ENCODE data around the gene NXN.

The NXN gene

DNA sequence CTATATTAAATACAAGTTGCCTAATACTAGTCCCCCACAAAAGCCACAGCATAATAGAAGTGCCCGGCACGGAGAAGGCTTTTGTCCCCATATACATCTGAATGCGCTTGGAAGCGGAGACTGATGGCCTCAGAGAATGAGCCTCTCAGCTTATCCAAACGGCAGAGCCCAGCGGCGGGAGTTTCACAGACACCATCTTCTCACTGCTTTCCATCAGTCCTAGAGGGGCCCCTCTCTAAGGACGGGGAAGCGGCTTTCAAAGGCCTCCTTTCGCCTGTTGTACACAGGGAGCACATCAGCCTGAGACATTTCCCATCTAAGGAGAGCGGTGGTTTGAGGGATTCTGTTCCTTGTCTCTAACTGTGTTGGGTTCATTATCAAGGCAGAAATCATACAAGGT lies 16.9 kb downstream of the NXN start:
- 42% methylated on average over 7 of the region's 11 CpGs for WGBS

GRCh38 chr17:962166-962565 lies 17.4 kb downstream of the NXN start:
- H4K91ac ChIP-seq (ENCODE audit: low read length): no peak overlapping the region
- no peak overlapping the region for H3K18ac ChIP-seq (ENCODE audit: low read depth in 1 of 2, low read length in 2 of 2)
- no peak overlapping the region for H3K4me3 ChIP-seq (ENCODE audit: insufficient read depth in 1 of 2, low read depth in 1 of 2, low read length in 2 of 2)
- H2AK5ac ChIP-seq (ENCODE audit: low read length, severe bottlenecking): no peak overlapping the region
- no peak overlapping the region for H2BK120ac ChIP-seq (ENCODE audit: low read depth, low read length)
- no peak overlapping the region for H3K9ac ChIP-seq (ENCODE audit: low read length)
- H2BK5ac ChIP-seq (ENCODE audit: low read depth, low read length, poor library complexity, severe bottlenecking): no peak overlapping the region
- no peak overlapping the region for H3K23ac ChIP-seq (ENCODE audit: low read length in 2 of 2)
- no peak overlapping the region for H3K4ac ChIP-seq (ENCODE audit: low read depth in 1 of 2, low read length in 2 of 2)
- 89% methylated on average over 4 of the region's 8 CpGs for WGBS
- no peak for DNase-seq
- H2BK15ac ChIP-seq (ENCODE audit: low read depth, poor library complexity, severe bottlenecking): no peak overlapping the region
- H2BK12ac ChIP-seq (ENCODE audit: low read length in 2 of 2): no peak overlapping the region
- H4K8ac ChIP-seq (ENCODE audit: low read length): no peak overlapping the region
- H2AFZ ChIP-seq (ENCODE audit: low read depth, low read length): no peak overlapping the region
- peaks cover 28% of the 10 kb centered on the region for H3K79me1 ChIP-seq (replicated peaks; ENCODE audit: low read length, poor library complexity, severe bottlenecking)
- H3K14ac ChIP-seq (ENCODE audit: low read length in 2 of 2): no peak overlapping the region
- peaks cover 0 to 22% of the 10 kb centered on the region in 2 experiments for H3K36me3 ChIP-seq (ENCODE audit: control insufficient read depth in 1 of 2, insufficient read depth in 2 of 2, low read depth in 1 of 2, low read length in 2 of 2)
- no peak overlapping the region for H3K4me2 ChIP-seq (ENCODE audit: low read length, poor library complexity, severe bottlenecking)
- H3K27me3 ChIP-seq (ENCODE audit: control insufficient read depth in 1 of 2, insufficient read depth in 1 of 2, low read length in 2 of 2): peaks cover 0 to 9% of the 10 kb centered on the region in 2 experiments
- H3K27ac ChIP-seq (ENCODE audit: low read length, poor library complexity, severe bottlenecking): no peak overlapping the region
- H3K9me3 ChIP-seq (ENCODE audit: control insufficient read depth, low read length): no peaks in the 10 kb centered on the region
- H3K4me1 ChIP-seq (ENCODE audit: control insufficient read depth, insufficient read depth, low read depth, low read length): peaks cover 30% of the 10 kb centered on the region

More for the DNA sequence above, 16.9 kb downstream of the NXN start:
- H2BK15ac ChIP-seq (ENCODE audit: low read depth, poor library complexity, severe bottlenecking): no peak overlapping the region
- no peak overlapping the region for H3K27ac ChIP-seq (ENCODE audit: low read length, poor library complexity, severe bottlenecking)
- no peak overlapping the region for H3K4me2 ChIP-seq (ENCODE audit: low read length, poor library complexity, severe bottlenecking)
- no peak overlapping the region for H2AFZ ChIP-seq (ENCODE audit: low read depth, low read length)
- DNase-seq: peak; percentile 50
- no peak overlapping the region for H2BK5ac ChIP-seq (ENCODE audit: low read depth, low read length, poor library complexity, severe bottlenecking)
- H3K4me1 ChIP-seq (ENCODE audit: control insufficient read depth, insufficient read depth, low read depth, low read length): peaks cover 28% of the 10 kb centered on the region
- H3K18ac ChIP-seq (ENCODE audit: low read depth in 1 of 2, low read length in 2 of 2): no peak overlapping the region
- H3K79me1 ChIP-seq (replicated peaks; ENCODE audit: low read length, poor library complexity, severe bottlenecking): peaks cover 28% of the 10 kb centered on the region
- peak overlapping the region in 1 of 2 experiments; percentile 24 for H3K4ac ChIP-seq (ENCODE audit: low read depth in 1 of 2, low read length in 2 of 2)
- no peak overlapping the region for H4K91ac ChIP-seq (ENCODE audit: low read length)
- H2BK120ac ChIP-seq (ENCODE audit: low read depth, low read length): no peak overlapping the region
- H3K4me3 ChIP-seq (ENCODE audit: insufficient read depth in 1 of 2, low read depth in 1 of 2, low read length in 2 of 2): no peak overlapping the region
- H2BK12ac ChIP-seq (ENCODE audit: low read length in 2 of 2): no peak overlapping the region
- no peak overlapping the region for H3K23ac ChIP-seq (ENCODE audit: low read length in 2 of 2)
- H2AK5ac ChIP-seq (ENCODE audit: low read length, severe bottlenecking): no peak overlapping the region
- H3K9ac ChIP-seq (ENCODE audit: low read length): no peak overlapping the region
- no peaks in the 10 kb centered on the region for H3K9me3 ChIP-seq (ENCODE audit: control insufficient read depth, low read length)
- H3K27me3 ChIP-seq (ENCODE audit: control insufficient read depth in 1 of 2, insufficient read depth in 1 of 2, low read length in 2 of 2): peaks cover 0 to 8% of the 10 kb centered on the region in 2 experiments
- H3K36me3 ChIP-seq (ENCODE audit: control insufficient read depth in 1 of 2, insufficient read depth in 2 of 2, low read depth in 1 of 2, low read length in 2 of 2): peaks cover 0 to 20% of the 10 kb centered on the region in 2 experiments
- H3K14ac ChIP-seq (ENCODE audit: low read length in 2 of 2): no peak overlapping the region
- H4K8ac ChIP-seq (ENCODE audit: low read length): peak overlapping the region; percentile 0

- H2AK5ac ChIP-seq (ENCODE audit: low read length, severe bottlenecking): no peak overlapping the region
Measured at GRCh38 chr17:958712-959451, 20.7 kb downstream of the NXN start.

GRCh38 chr17:957856-958421 lies 21.6 kb downstream of the NXN start:
- peak overlapping the region; percentile 43 for H2AK5ac ChIP-seq (ENCODE audit: low read length, severe bottlenecking)
- H3K79me1 ChIP-seq (replicated peaks; ENCODE audit: low read length, poor library complexity, severe bottlenecking): peaks cover 12% of the 10 kb centered on the region
- 73% methylated on average over 20 of the region's 20 CpGs for WGBS

More at GRCh38 chr17:958712-959451, 20.7 kb downstream of the NXN start:
- no peak overlapping the region for H2BK120ac ChIP-seq (ENCODE audit: low read depth, low read length)
- peaks cover 0 to 7% of the 10 kb centered on the region in 2 experiments for H3K27me3 ChIP-seq (ENCODE audit: control insufficient read depth in 1 of 2, insufficient read depth in 1 of 2, low read length in 2 of 2)
- DNase-seq: peak; percentile 81
- no peak overlapping the region for H3K4ac ChIP-seq (ENCODE audit: low read depth in 1 of 2, low read length in 2 of 2)
- H2AFZ ChIP-seq (ENCODE audit: low read depth, low read length): no peak overlapping the region
- H4K8ac ChIP-seq (ENCODE audit: low read length): peak overlapping the region; percentile 79
- H3K23ac ChIP-seq (ENCODE audit: low read length in 2 of 2): no peak overlapping the region
- peaks cover 30% of the 10 kb centered on the region for H3K4me1 ChIP-seq (ENCODE audit: control insufficient read depth, insufficient read depth, low read depth, low read length)
- H4K91ac ChIP-seq (ENCODE audit: low read length): peak overlapping the region; percentile 1
- H3K9me3 ChIP-seq (ENCODE audit: control insufficient read depth, low read length): no peaks in the 10 kb centered on the region
- H3K79me1 ChIP-seq (replicated peaks; ENCODE audit: low read length, poor library complexity, severe bottlenecking): peaks cover 13% of the 10 kb centered on the region
- peak overlapping the region; percentile 31 to 45 for H3K18ac ChIP-seq (ENCODE audit: low read depth in 1 of 2, low read length in 2 of 2)
- no peak overlapping the region for H2BK5ac ChIP-seq (ENCODE audit: low read depth, low read length, poor library complexity, severe bottlenecking)
- H3K4me3 ChIP-seq (ENCODE audit: insufficient read depth in 1 of 2, low read depth in 1 of 2, low read length in 2 of 2): no peak overlapping the region
- no peak overlapping the region for H3K4me2 ChIP-seq (ENCODE audit: low read length, poor library complexity, severe bottlenecking)
- H2BK12ac ChIP-seq (ENCODE audit: low read length in 2 of 2): peak overlapping the region in 1 of 2 experiments; percentile 17
- no peak overlapping the region for H3K9ac ChIP-seq (ENCODE audit: low read length)
- H3K36me3 ChIP-seq (ENCODE audit: control insufficient read depth in 1 of 2, insufficient read depth in 2 of 2, low read depth in 1 of 2, low read length in 2 of 2): peaks cover 0 to 15% of the 10 kb centered on the region in 2 experiments
- H3K27ac ChIP-seq (ENCODE audit: low read length, poor library complexity, severe bottlenecking): no peak overlapping the region
- H3K14ac ChIP-seq (ENCODE audit: low read length in 2 of 2): no peak overlapping the region
- peak overlapping the region; percentile 76 for H2BK15ac ChIP-seq (ENCODE audit: low read depth, poor library complexity, severe bottlenecking)
- WGBS: 86% methylated on average over 29 of the region's 31 CpGs

More at GRCh38 chr17:957856-958421, 21.6 kb downstream of the NXN start:
- Histone ChIP-seq H3K36me3 (ENCODE audit: control insufficient read depth in 1 of 2, insufficient read depth in 2 of 2, low read depth in 1 of 2, low read length in 2 of 2) (peaks cover 0 to 18% of the 10 kb centered on the region in 2 experiments), H3K4me1 (ENCODE audit: control insufficient read depth, insufficient read depth, low read depth, low read length) (peaks cover 30% of the 10 kb centered on the region), H2BK15ac (ENCODE audit: low read depth, poor library complexity, severe bottlenecking) (no peak overlapping the region), H3K4me2 (ENCODE audit: low read length, poor library complexity, severe bottlenecking) (no peak overlapping the region), H4K91ac (ENCODE audit: low read length) (peak overlapping the region; percentile 53), H3K4ac (ENCODE audit: low read depth in 1 of 2, low read length in 2 of 2) (no peak overlapping the region), H2BK12ac (ENCODE audit: low read length in 2 of 2) (peak overlapping the region in 1 of 2 experiments; percentile 47), H2BK5ac (ENCODE audit: low read depth, low read length, poor library complexity, severe bottlenecking) (no peak overlapping the region), H3K4me3 (ENCODE audit: insufficient read depth in 1 of 2, low read depth in 1 of 2, low read length in 2 of 2) (no peak overlapping the region), H3K27ac (ENCODE audit: low read length, poor library complexity, severe bottlenecking) (no peak overlapping the region), H3K23ac (ENCODE audit: low read length in 2 of 2) (no peak overlapping the region), H2AFZ (ENCODE audit: low read depth, low read length) (no peak overlapping the region), H2BK120ac (ENCODE audit: low read depth, low read length) (no peak overlapping the region), H4K8ac (ENCODE audit: low read length) (peak overlapping the region; percentile 46), H3K14ac (ENCODE audit: low read length in 2 of 2) (no peak overlapping the region), H3K9ac (ENCODE audit: low read length) (no peak overlapping the region), H3K27me3 (ENCODE audit: control insufficient read depth in 1 of 2, insufficient read depth in 1 of 2, low read length in 2 of 2) (peaks cover 0 to 9% of the 10 kb centered on the region in 2 experiments), H3K9me3 (ENCODE audit: control insufficient read depth, low read length) (no peaks in the 10 kb centered on the region), H3K18ac (ENCODE audit: low read depth in 1 of 2, low read length in 2 of 2) (peak overlapping the region in 1 of 2 experiments; percentile 63)
- DNase-seq: peak; percentile 47
